Loucy (cell line): Measurements from ENCODE around the gene H2AZ2.

Experiments
- H2AFZ ChIP-seq: fragments of 200-600 bp; sonication (generic); 2 replicates; pipeline ENCODE4 v1.6.0; 2016; ENCODE audit warnings: antibody characterized with exemption, mild to moderate bottlenecking, low read length, moderate library complexity
- H3F3A ChIP-seq: fragments of 200-600 bp; 2 replicates; pipeline ENCODE4 v1.6.0; 2016; ENCODE audit warnings: antibody characterized with exemption, low read depth, mild to moderate bottlenecking
- H3K27me3 ChIP-seq: fragments of 200-600 bp; sonication (generic); 2 replicates; pipeline ENCODE4 v1.6.1; 2014; ENCODE audit warnings: low read length, mild to moderate bottlenecking; ENCODE audit not compliant: insufficient read depth, poor library complexity, severe bottlenecking
- H3K36me3 ChIP-seq: fragments of 200-600 bp; sonication (generic); 2 replicates; pipeline ENCODE4 v1.6.1; 2016; ENCODE audit warnings: low read length; ENCODE audit not compliant: insufficient read depth
- H3K4me1 ChIP-seq: fragments of 200-600 bp; sonication (generic); 2 replicates; pipeline ENCODE4 v1.5.1; 2014; ENCODE audit warnings: low read length, mild to moderate bottlenecking; ENCODE audit not compliant: insufficient read depth, poor library complexity, severe bottlenecking
- H3K4me2 ChIP-seq: fragments of 200-600 bp; sonication (generic); 2 replicates; pipeline ENCODE4 v1.6.0; 2014; ENCODE audit warnings: antibody characterized with exemption, low read length, low read depth, mild to moderate bottlenecking; ENCODE audit not compliant: poor library complexity, severe bottlenecking
- H3K4me3 ChIP-seq: fragments of 200-600 bp; sonication (generic); 2 replicates; pipeline ENCODE4 v1.5.1; 2014; ENCODE audit warnings: low read length, mild to moderate bottlenecking, mixed read lengths; ENCODE audit not compliant: poor library complexity, severe bottlenecking
- H3K79me2 ChIP-seq: fragments of 200-600 bp; sonication (generic); 2 replicates; pipeline ENCODE4 v1.6.1; 2014; ENCODE audit warnings: low read length; ENCODE audit not compliant: insufficient read depth
- H3K9ac ChIP-seq: fragments of 200-600 bp; sonication (generic); 2 replicates; pipeline ENCODE4 v1.6.0; 2014; ENCODE audit warnings: mild to moderate bottlenecking, low read depth, low read length, moderate library complexity; ENCODE audit not compliant: poor library complexity, severe bottlenecking
- H3K9me2 ChIP-seq: fragments of 200-600 bp; sonication (generic); replicated peaks from 2 replicates; pipeline ENCODE4 v1.6.1; 2016; ENCODE audit warnings: low read depth, low read length, mixed read lengths
- H3K9me3 ChIP-seq: fragments of 200-600 bp; sonication (generic); 2 replicates; pipeline ENCODE4 v1.6.1; 2014; ENCODE audit warnings: mild to moderate bottlenecking, antibody characterized with exemption, low read length, low read depth; ENCODE audit not compliant: insufficient read depth
- H4K20me1 ChIP-seq: fragments of 200-600 bp; sonication (generic); 2 replicates; pipeline ENCODE4 v1.6.0; 2014; ENCODE audit warnings: antibody characterized with exemption, low read length, mild to moderate bottlenecking; ENCODE audit not compliant: insufficient read depth, poor library complexity, severe bottlenecking
- CTCF ChIP-seq: fragments of 200-600 bp; sonication (generic); conservative IDR thresholded peaks from 2 replicates; pipeline ENCODE4 v1.5.1; 2014; ENCODE audit warnings: mild to moderate bottlenecking, antibody characterized with exemption, low read length
- EZH2phosphoT487 ChIP-seq: fragments of 200-600 bp; IDR thresholded peaks from 2 replicates; pipeline ENCODE4 v1.6.1; 2018; ENCODE audit warnings: antibody characterized with exemption, mild to moderate bottlenecking, moderate library complexity, borderline replicate concordance

H2AZ2 gene

DNA sequence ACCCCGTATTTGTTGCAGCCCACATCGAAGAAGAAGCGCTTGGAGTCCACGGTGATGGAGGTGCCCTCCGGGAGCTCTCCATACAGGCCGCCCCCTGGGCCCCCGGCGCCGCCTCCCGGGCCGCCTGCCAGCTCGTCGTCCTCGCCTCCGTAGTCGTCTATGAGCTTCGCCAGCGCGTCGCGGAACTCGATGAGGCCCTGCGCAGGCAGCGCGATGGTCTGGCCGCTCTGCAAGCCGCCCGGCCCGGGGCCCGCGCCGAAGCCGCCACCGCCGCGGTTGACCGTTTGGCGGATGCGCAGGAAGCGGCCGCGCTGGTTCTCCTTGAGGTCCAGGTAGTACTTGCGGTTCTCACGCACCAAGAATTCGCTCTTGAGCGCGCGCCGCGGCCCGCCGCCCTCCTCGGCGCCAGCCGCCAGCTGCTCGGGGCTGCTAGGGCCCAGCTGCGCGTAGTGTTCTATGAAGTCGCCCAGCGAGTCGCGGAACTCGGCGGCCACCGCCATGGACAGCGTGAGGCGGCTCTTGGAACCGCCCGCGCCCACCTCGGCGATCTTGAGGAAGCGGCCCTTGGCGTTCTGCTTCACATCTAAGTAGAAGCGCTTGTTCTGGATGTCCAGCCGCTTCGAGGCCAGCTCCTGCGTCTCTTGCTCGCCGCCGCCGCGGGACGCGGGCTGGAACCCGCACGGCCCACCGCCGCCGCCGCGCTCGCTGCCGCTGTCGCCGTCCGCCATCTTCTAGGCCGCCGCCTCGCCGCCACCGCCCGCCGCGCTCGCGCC is 36.9 kb upstream of the H2AZ2 start:
- no peaks in the 10 kb centered on the region for H3K9me2 ChIP-seq
- H3K4me1 ChIP-seq = peaks cover 47% of the 10 kb centered on the region
- peak overlapping the region; percentile 94 for H3K4me3 ChIP-seq
- peak overlapping the region; percentile 89 for H3K9ac ChIP-seq
- H3K79me2 ChIP-seq = peaks cover 53% of the 10 kb centered on the region
- H3K27me3 ChIP-seq = no peaks in the 10 kb centered on the region
- peaks cover 49% of the 10 kb centered on the region for H4K20me1 ChIP-seq
- peaks cover 5% of the 10 kb centered on the region; the same call in 1 of the 2 replicates for H3F3A ChIP-seq
- H3K4me2 ChIP-seq = peak overlapping the region; percentile 98
- TF ChIP-seq CTCF (no peak), EZH2phosphoT487 (no peak)
- no peaks in the 10 kb centered on the region for H3K36me3 ChIP-seq
- H2AFZ ChIP-seq = peak overlapping the region; percentile 38; the same call in 1 of the 2 replicates
- no peaks in the 10 kb centered on the region for H3K9me3 ChIP-seq

GRCh38 chr7:44883961-44884620 is 36.2 kb upstream of the H2AZ2 start:
- Histone ChIP-seq H3K4me1 (peaks cover 51% of the 10 kb centered on the region), H2AFZ (no peak overlapping the region), H4K20me1 (peaks cover 56% of the 10 kb centered on the region)

DNA sequence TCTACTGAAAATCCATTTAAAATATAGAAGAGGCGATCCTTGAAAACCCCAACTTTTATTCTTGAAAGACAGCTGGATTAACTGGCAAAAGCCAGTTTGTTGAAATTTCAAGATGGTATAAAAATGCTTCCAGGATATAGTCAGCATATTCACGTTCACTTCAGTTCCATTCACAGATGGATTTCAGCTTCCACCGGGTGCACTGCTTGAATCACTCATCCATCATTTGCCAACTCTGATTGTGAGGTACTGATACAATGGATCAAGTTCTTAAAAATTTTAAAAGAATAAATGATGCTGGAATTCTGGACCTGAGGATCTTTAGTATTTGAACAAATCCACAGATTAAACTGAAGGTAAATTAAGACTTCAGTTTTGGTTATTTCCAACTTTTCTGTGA is 35.0 kb upstream of the H2AZ2 start:
- Histone ChIP-seq H3K4me2 (peak overlapping the region; percentile 98), H3K9ac (peak overlapping the region; percentile 89), H3K9me3 (no peaks in the 10 kb centered on the region), H3K27me3 (no peaks in the 10 kb centered on the region), H4K20me1 (peaks cover 60% of the 10 kb centered on the region), H3K9me2 (no peaks in the 10 kb centered on the region), H2AFZ (no peak overlapping the region), H3K79me2 (peaks cover 72% of the 10 kb centered on the region), H3K4me3 (peak overlapping the region; percentile 94), H3F3A (peaks cover 5% of the 10 kb centered on the region; the same call in 1 of the 2 replicates), H3K36me3 (no peaks in the 10 kb centered on the region), H3K4me1 (peaks cover 51% of the 10 kb centered on the region)
- no peak for TF ChIP-seq CTCF
- TF ChIP-seq EZH2phosphoT487 = no peak

More at GRCh38 chr7:44883961-44884620, 36.2 kb upstream of the H2AZ2 start:
- TF ChIP-seq CTCF = no peak
- no peak for TF ChIP-seq EZH2phosphoT487
- H3F3A ChIP-seq = peaks cover 5% of the 10 kb centered on the region; the same call in 1 of the 2 replicates
- H3K9me3 ChIP-seq = no peaks in the 10 kb centered on the region
- H3K79me2 ChIP-seq = peaks cover 60% of the 10 kb centered on the region
- H3K9ac ChIP-seq = peak overlapping the region; percentile 89
- H3K9me2 ChIP-seq = no peaks in the 10 kb centered on the region
- H3K4me2 ChIP-seq = peak overlapping the region; percentile 98
- H3K36me3 ChIP-seq = no peaks in the 10 kb centered on the region
- H3K4me3 ChIP-seq = peak overlapping the region; percentile 94
- H3K27me3 ChIP-seq = no peaks in the 10 kb centered on the region
